ENCODE data around the gene CHMP4B. TPM values are rescaled to one million over a fixed set of nuclear protein-coding genes. Genes with fewer than 3 reads are reported as not detected.

CHMP4B gene
- total RNA-seq, 1 experiment from 2014 or later, result 47.9 TPM

- Histone ChIP-seq H3K36me3 (no peaks in the 10 kb centered on the region), H3K4me3 (no peak overlapping the region), H3K27me3 (replicated peaks) (no peaks in the 10 kb centered on the region), H3K4me1 (replicated peaks) (no peaks in the 10 kb centered on the region), H3K27ac (no peak overlapping the region), H3K9me3 (replicated peaks) (no peaks in the 10 kb centered on the region)
- DNase-seq (ENCODE audit: low read depth in 1 of 2, low spot score in 2 of 2), result no peak
Measured at GRCh38 chr20:33843050-33843449, 31.9 kb downstream of the CHMP4B start.

GRCh38 chr20:33843854-33844253 is 32.7 kb downstream of the CHMP4B start:
- H3K27ac ChIP-seq, result no peak overlapping the region
- H3K36me3 ChIP-seq, result peaks cover 6% of the 10 kb centered on the region; the same call in 1 of the 2 replicates
- H3K27me3 ChIP-seq (replicated peaks), result no peaks in the 10 kb centered on the region
- H3K4me1 ChIP-seq (replicated peaks), result no peaks in the 10 kb centered on the region
- no peak overlapping the region for H3K4me3 ChIP-seq
- no peaks in the 10 kb centered on the region for H3K9me3 ChIP-seq (replicated peaks)
- no peak for DNase-seq (ENCODE audit: low read depth in 1 of 2, low spot score in 2 of 2)

- no peaks in the 10 kb centered on the region for H3K4me1 ChIP-seq (replicated peaks)
- DNase-seq (ENCODE audit: low read depth in 1 of 2, low spot score in 2 of 2), result no peak
- H3K9me3 ChIP-seq (replicated peaks), result no peaks in the 10 kb centered on the region
- H3K36me3 ChIP-seq, result peaks cover 23% of the 10 kb centered on the region
- no peak overlapping the region for H3K4me3 ChIP-seq
- no peaks in the 10 kb centered on the region for H3K27me3 ChIP-seq (replicated peaks)
- H3K27ac ChIP-seq, result no peak overlapping the region
Measured at GRCh38 chr20:33846291-33846935, 35.3 kb downstream of the CHMP4B start.

GRCh38 chr20:33847006-33847405 is 35.9 kb downstream of the CHMP4B start:
- Histone ChIP-seq H3K4me3 (no peak overlapping the region), H3K27me3 (replicated peaks) (no peaks in the 10 kb centered on the region), H3K36me3 (peaks cover 29% of the 10 kb centered on the region), H3K9me3 (replicated peaks) (no peaks in the 10 kb centered on the region), H3K4me1 (replicated peaks) (no peaks in the 10 kb centered on the region), H3K27ac (no peak overlapping the region)
- no peak for DNase-seq (ENCODE audit: low read depth in 1 of 2, low spot score in 2 of 2)

- H3K36me3 ChIP-seq, result peaks cover 43% of the 10 kb centered on the region
- H3K27me3 ChIP-seq (replicated peaks), result no peaks in the 10 kb centered on the region
- H3K4me1 ChIP-seq (replicated peaks), result no peaks in the 10 kb centered on the region
- no peaks in the 10 kb centered on the region for H3K9me3 ChIP-seq (replicated peaks)
- no peak for DNase-seq (ENCODE audit: low read depth in 1 of 2, low spot score in 2 of 2)
- H3K27ac ChIP-seq, result no peak overlapping the region
- no peak overlapping the region for H3K4me3 ChIP-seq
Measured at GRCh38 chr20:33848391-33848790, 37.2 kb downstream of the CHMP4B start.

- Histone ChIP-seq H3K27ac (no peak overlapping the region), H3K36me3 (peaks cover 56% of the 10 kb centered on the region), H3K4me3 (no peak overlapping the region), H3K27me3 (replicated peaks) (no peaks in the 10 kb centered on the region), H3K9me3 (replicated peaks) (no peaks in the 10 kb centered on the region), H3K4me1 (replicated peaks) (no peaks in the 10 kb centered on the region)
- DNase-seq (ENCODE audit: low read depth in 1 of 2, low spot score in 2 of 2), result no peak
Measured at GRCh38 chr20:33850159-33850558, 39.0 kb downstream of the CHMP4B start.

- Histone ChIP-seq H3K4me3 (no peak overlapping the region), H3K36me3 (peaks cover 67% of the 10 kb centered on the region), H3K9me3 (replicated peaks) (no peaks in the 10 kb centered on the region), H3K4me1 (replicated peaks) (no peaks in the 10 kb centered on the region), H3K27ac (no peak overlapping the region), H3K27me3 (replicated peaks) (no peaks in the 10 kb centered on the region)
- no peak for DNase-seq (ENCODE audit: low read depth in 1 of 2, low spot score in 2 of 2)
Measured at GRCh38 chr20:33851842-33852466, 40.8 kb downstream of the CHMP4B start.

GRCh38 chr20:33852626-33853506 is 41.7 kb downstream of the CHMP4B start:
- Histone ChIP-seq H3K4me3 (no peak overlapping the region), H3K27me3 (replicated peaks) (no peaks in the 10 kb centered on the region), H3K27ac (no peak overlapping the region), H3K9me3 (replicated peaks) (no peaks in the 10 kb centered on the region), H3K4me1 (replicated peaks) (no peaks in the 10 kb centered on the region), H3K36me3 (peaks cover 68% of the 10 kb centered on the region)
- no peak for DNase-seq (ENCODE audit: low read depth in 1 of 2, low spot score in 2 of 2)

GRCh38 chr20:33853507-33853813 is 42.3 kb downstream of the CHMP4B start:
- Histone ChIP-seq H3K4me1 (replicated peaks) (no peaks in the 10 kb centered on the region), H3K27ac (no peak overlapping the region), H3K36me3 (peaks cover 66% of the 10 kb centered on the region), H3K27me3 (replicated peaks) (no peaks in the 10 kb centered on the region), H3K9me3 (replicated peaks) (no peaks in the 10 kb centered on the region), H3K4me3 (no peak overlapping the region)
- no peak for DNase-seq (ENCODE audit: low read depth in 1 of 2, low spot score in 2 of 2)

- no peak overlapping the region for H3K4me3 ChIP-seq
- DNase-seq (ENCODE audit: low read depth in 1 of 2, low spot score in 2 of 2), result no peak
- H3K4me1 ChIP-seq (replicated peaks), result peaks cover 8% of the 10 kb centered on the region
- no peak overlapping the region for H3K27ac ChIP-seq
- no peaks in the 10 kb centered on the region for H3K9me3 ChIP-seq (replicated peaks)
- H3K36me3 ChIP-seq, result peaks cover 30% of the 10 kb centered on the region
- no peaks in the 10 kb centered on the region for H3K27me3 ChIP-seq (replicated peaks)
Measured at GRCh38 chr20:33857722-33858563, 46.8 kb downstream of the CHMP4B start.

- Histone ChIP-seq H3K36me3 (peaks cover 26% of the 10 kb centered on the region), H3K4me3 (no peak overlapping the region), H3K27ac (no peak overlapping the region), H3K27me3 (replicated peaks) (no peaks in the 10 kb centered on the region), H3K9me3 (replicated peaks) (no peaks in the 10 kb centered on the region), H3K4me1 (replicated peaks) (peaks cover 10% of the 10 kb centered on the region)
- no peak for DNase-seq (ENCODE audit: low read depth in 1 of 2, low spot score in 2 of 2)
Measured at GRCh38 chr20:33858666-33859065, 47.5 kb downstream of the CHMP4B start.

- Histone ChIP-seq H3K4me3 (no peak overlapping the region), H3K27ac (no peak overlapping the region), H3K9me3 (replicated peaks) (no peaks in the 10 kb centered on the region), H3K27me3 (replicated peaks) (no peaks in the 10 kb centered on the region), H3K4me1 (replicated peaks) (peaks cover 10% of the 10 kb centered on the region), H3K36me3 (peaks cover 20% of the 10 kb centered on the region)
- no peak for DNase-seq (ENCODE audit: low read depth in 1 of 2, low spot score in 2 of 2)
Measured at GRCh38 chr20:33859157-33859695, 48.1 kb downstream of the CHMP4B start.

- DNase-seq (ENCODE audit: low read depth in 1 of 2, low spot score in 2 of 2), result no peak
- H3K9me3 ChIP-seq (replicated peaks), result no peaks in the 10 kb centered on the region
- peaks cover 10% of the 10 kb centered on the region for H3K4me1 ChIP-seq (replicated peaks)
- no peak overlapping the region for H3K4me3 ChIP-seq
- no peak overlapping the region for H3K27ac ChIP-seq
- H3K36me3 ChIP-seq, result peaks cover 15% of the 10 kb centered on the region
- H3K27me3 ChIP-seq (replicated peaks), result no peaks in the 10 kb centered on the region
Measured at GRCh38 chr20:33859751-33860150, 48.6 kb downstream of the CHMP4B start.
